BJ (cell line): ENCODE measurements around the gene PCDH12. TPM values are rescaled to one million over a fixed set of nuclear protein-coding genes. Genes with fewer than 3 reads are reported as not detected.

Source experiments
- CTCF ChIA-PET: fragments of 350-600 bp; formaldehyde crosslinking; extraction: SDS; loops from one replicate; lab custom pipeline; 2021; ENCODE audit warnings: antibody characterized with exemption, inconsistent platforms; lab: Yijun Ruan, JAX
- POLR2A ChIA-PET: fragments of 300-600 bp; sonication (Branson Sonifier 250); formaldehyde crosslinking; extraction: SDS; loops from one replicate; lab custom pipeline; 2021; ENCODE audit warnings: antibody characterized with exemption; lab: Charles Lee
- DNase-seq: peaks from one replicate; pipeline ENCODE4 v3.0.0-alpha.2; 2011; ENCODE audit warnings: low read depth
- H3K27me3 ChIP-seq: 2 replicates; pipeline ENCODE4 v1.6.0; 2011; ENCODE audit warnings: low read length; ENCODE audit not compliant: control insufficient read depth, insufficient read depth
- H3K36me3 ChIP-seq: 2 replicates; pipeline ENCODE4 v1.5.1; 2011; ENCODE audit warnings: low read length; ENCODE audit not compliant: control insufficient read depth, insufficient read depth
- H3K4me3 ChIP-seq: 2 replicates; pipeline ENCODE4 v1.5.1; 2011; ENCODE audit warnings: low read depth, mild to moderate bottlenecking, control low read depth, low read length
- polyA plus RNA-seq: library from polyadenylated mRNA; depleted of rRNA; stranded (reverse); fragments of >200 nt; gene quantifications from 2 replicates; pipeline ENCODE4 v1.2.3, GENCODE V29; 2011
- TF ChIP-seq, protein P1 (sequence below): IDR thresholded peaks from 2 replicates; pipeline ENCODE4 v1.5.1; 2011; ENCODE audit warnings: low read depth, mild to moderate bottlenecking, control low read depth, inconsistent platforms, low read length, moderate library complexity; ENCODE audit not compliant: insufficient read depth

The PCDH12 gene
- polyA plus RNA-seq, 1 experiment = 0.01 TPM

DNA sequence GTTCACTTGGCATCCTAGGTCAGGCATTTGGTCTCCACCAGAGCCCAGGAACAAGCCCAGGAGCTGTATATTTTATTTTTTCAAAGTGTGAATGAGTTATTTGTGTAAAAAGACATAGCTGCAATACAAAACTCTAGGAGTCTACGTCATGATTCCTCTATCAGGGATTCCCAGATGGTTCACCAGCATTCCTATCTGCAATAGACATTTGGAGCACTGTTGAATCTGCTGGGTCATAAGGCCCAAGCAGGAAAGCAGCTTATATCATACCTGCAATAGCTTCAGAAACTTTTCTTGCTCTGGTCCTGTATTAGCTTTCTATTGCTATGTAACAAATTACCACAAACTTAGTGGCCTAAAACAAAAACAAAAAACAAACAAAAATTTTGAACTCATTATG, 51.0 kb downstream of the PCDH12 start:
- peaks cover 5% of the 10 kb centered on the region for H3K27me3 ChIP-seq
- no peaks in the 10 kb centered on the region for H3K36me3 ChIP-seq
- ChIA-PET CTCF (interaction anchor here (0.6 to 1.3 kb wide), 6 partner anchors 8 to 215 kb away, joined by 3 to 5 read pairs (median 3); partner anchors contain the start of gene RNF14), POLR2A (no interaction called here)
- no peak for DNase-seq
- H3K4me3 ChIP-seq = no peak overlapping the region
- TF ChIP-seq, protein P1, sequence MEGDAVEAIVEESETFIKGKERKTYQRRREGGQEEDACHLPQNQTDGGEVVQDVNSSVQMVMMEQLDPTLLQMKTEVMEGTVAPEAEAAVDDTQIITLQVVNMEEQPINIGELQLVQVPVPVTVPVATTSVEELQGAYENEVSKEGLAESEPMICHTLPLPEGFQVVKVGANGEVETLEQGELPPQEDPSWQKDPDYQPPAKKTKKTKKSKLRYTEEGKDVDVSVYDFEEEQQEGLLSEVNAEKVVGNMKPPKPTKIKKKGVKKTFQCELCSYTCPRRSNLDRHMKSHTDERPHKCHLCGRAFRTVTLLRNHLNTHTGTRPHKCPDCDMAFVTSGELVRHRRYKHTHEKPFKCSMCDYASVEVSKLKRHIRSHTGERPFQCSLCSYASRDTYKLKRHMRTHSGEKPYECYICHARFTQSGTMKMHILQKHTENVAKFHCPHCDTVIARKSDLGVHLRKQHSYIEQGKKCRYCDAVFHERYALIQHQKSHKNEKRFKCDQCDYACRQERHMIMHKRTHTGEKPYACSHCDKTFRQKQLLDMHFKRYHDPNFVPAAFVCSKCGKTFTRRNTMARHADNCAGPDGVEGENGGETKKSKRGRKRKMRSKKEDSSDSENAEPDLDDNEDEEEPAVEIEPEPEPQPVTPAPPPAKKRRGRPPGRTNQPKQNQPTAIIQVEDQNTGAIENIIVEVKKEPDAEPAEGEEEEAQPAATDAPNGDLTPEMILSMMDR = no peak

DNA sequence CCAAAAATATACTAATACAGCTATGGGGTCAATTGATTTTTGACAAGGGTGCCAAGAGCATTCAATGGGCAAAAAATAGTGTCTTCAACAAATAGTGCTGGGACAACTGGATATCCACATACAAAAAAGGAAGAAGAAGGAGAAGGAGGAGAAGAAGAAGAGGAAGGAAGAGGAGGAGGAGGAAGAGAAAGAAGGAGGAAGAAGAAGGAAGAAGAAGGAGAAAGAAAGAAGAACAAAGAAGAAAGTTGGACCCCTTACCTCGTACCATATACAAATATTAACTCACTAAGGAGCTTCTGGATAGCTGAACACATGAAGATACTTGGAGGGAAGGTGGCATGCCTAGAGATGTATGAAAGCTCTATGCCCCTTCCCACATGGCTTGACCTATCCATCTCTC, 51.5 kb downstream of the PCDH12 start:
- ChIA-PET CTCF (interaction anchor here (0.7 to 1.3 kb wide), 5 partner anchors 16 to 215 kb away, joined by 3 to 5 read pairs (median 3); partner anchors contain the start of gene RNF14), POLR2A (no interaction called here)
- TF ChIP-seq, protein P1 = no peak
- peaks cover 7% of the 10 kb centered on the region for H3K27me3 ChIP-seq
- no peaks in the 10 kb centered on the region for H3K36me3 ChIP-seq
- DNase-seq = no peak
- no peak overlapping the region for H3K4me3 ChIP-seq

DNA sequence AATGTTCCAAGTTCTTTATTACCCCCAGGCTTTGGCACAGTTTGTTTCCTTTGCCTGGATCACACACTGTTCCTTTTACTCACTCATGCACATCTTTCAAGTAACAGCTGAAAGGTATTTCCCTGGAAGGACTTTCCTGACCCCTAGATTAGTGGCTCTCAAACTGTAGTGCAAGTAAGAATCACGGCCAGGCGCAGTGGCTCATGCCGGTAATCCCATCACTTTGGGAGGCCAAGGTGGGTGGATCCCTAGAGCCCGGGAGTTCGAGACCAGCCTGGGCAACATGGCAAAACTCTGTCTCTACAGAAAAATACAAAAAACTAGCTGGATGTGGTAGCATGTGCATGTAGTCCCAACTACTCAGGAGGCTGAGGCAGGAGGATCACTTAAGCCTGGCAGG, 53.5 kb downstream of the PCDH12 start:
- Histone ChIP-seq H3K4me3 (no peak overlapping the region), H3K36me3 (no peaks in the 10 kb centered on the region), H3K27me3 (peaks cover 7% of the 10 kb centered on the region)
- no peak for DNase-seq
- ChIA-PET CTCF (interaction anchor here (0.9 to 1.6 kb wide), 4 partner anchors 14 to 56 kb away, joined by 3 to 4 read pairs (median 4); no protein-coding TSS in a partner anchor), POLR2A (no interaction called here)
- TF ChIP-seq, protein P1 = no peak

DNA sequence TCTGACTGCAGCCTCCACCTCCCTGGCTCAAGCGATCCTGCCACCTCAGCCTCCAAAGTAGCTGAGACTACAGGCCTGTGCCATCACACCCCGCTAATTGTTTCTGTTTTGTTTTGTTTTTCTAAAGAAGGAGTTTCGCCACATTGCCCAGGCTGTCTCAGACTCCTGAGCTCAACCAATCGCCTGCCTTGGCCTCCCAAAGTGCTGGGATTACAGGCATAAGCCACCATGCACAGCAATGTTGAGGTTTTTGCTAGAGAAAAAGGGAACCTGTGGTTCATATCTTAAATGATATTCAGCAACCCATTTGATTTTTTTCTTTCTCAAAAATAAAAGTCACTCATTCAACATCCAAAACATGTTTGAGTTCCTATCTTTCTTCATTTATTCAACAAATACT, 54.7 kb downstream of the PCDH12 start:
- POLR2A ChIA-PET = no interaction called here
- no peak for DNase-seq
- CTCF ChIA-PET = interaction anchor here (0.5 to 1.1 kb wide), 2 partner anchors 30 to 211 kb away, joined by 3 to 4 read pairs; no protein-coding TSS in a partner anchor
- TF ChIP-seq, protein P1 = no peak
- H3K4me3 ChIP-seq = no peak overlapping the region
- no peaks in the 10 kb centered on the region for H3K36me3 ChIP-seq
- peaks cover 7% of the 10 kb centered on the region for H3K27me3 ChIP-seq

DNA sequence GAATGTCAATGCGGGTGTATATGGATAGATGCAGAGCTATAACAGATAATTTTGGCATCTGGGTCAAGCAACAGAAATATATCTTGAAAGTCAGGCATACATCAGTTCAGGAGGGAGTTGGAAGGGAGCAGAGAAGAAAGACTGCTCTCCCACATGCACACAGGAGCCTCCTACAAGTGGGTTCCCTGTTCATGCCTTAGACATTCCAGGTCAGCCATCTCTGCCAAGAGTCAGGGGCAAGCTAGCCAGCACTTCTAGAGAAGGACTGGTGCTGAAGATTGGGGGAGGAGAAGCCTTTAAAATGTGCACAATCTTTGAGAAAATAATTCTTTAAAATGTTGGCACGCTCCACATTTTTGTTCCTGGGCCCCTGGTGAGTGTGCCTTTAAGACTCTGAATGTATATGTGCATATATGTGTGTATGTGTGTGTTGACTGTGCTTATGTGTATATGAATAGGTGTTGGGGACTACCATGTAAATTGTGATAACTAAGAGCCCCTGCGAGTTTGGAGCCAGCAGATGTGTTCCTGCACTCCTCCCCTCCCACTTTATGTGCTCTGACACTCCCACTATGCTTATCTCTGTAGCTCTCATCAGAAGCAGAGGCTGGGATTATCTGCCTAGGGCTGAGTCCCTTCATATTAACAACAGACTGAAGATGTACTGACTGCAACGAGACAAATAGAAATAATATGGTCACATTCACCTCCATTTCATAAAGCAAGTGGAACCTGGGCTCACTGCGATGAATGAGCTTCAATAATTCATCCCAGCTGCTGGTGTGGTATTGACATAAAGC, 55.8 kb downstream of the PCDH12 start:
- TF ChIP-seq, protein P1 = no peak
- H3K4me3 ChIP-seq = no peak overlapping the region
- DNase-seq = no peak
- H3K36me3 ChIP-seq = no peaks in the 10 kb centered on the region
- H3K27me3 ChIP-seq = peaks cover 7% of the 10 kb centered on the region
- POLR2A ChIA-PET = interaction anchor here (0.7 kb wide), 1 partner anchor 139 kb away, joined by 3 read pairs; no protein-coding TSS in a partner anchor
- CTCF ChIA-PET = interaction anchor here (1.3 kb wide), 1 partner anchor 59 kb away, joined by 7 read pairs; no protein-coding TSS in a partner anchor
